NCI-H748 (cell line): ENCODE data around the gene IRX6.
A peak's percentile ranks its signal among the peaks of the same experiment; 100 is the strongest.

Experiments used
- DNase-seq: peaks from one replicate; lab custom pipeline; 2025; ENCODE audit not compliant: unreplicated experiment; lab: John Stamatoyannopoulos, UW

The IRX6 gene

DNA sequence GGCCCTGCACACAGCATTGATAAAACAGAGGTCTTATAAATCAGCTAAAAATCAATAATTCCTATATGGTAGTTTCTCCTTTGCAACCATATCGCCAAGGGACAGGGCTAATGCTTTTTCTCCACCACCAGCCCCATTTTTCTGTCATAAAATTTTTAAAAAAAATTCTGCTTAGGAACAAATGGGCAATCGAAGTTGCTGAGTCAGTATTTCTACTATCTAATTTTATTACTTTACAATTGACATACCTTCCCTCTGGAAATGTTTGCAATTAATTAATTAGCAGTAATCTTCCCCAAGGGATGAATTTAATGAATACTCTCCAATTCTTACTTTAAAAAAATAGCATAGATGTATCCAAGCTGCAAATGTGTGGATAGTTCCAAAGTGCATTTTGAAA, 1.7 kb upstream of the IRX6 start:
- DNase-seq = no peak

DNA sequence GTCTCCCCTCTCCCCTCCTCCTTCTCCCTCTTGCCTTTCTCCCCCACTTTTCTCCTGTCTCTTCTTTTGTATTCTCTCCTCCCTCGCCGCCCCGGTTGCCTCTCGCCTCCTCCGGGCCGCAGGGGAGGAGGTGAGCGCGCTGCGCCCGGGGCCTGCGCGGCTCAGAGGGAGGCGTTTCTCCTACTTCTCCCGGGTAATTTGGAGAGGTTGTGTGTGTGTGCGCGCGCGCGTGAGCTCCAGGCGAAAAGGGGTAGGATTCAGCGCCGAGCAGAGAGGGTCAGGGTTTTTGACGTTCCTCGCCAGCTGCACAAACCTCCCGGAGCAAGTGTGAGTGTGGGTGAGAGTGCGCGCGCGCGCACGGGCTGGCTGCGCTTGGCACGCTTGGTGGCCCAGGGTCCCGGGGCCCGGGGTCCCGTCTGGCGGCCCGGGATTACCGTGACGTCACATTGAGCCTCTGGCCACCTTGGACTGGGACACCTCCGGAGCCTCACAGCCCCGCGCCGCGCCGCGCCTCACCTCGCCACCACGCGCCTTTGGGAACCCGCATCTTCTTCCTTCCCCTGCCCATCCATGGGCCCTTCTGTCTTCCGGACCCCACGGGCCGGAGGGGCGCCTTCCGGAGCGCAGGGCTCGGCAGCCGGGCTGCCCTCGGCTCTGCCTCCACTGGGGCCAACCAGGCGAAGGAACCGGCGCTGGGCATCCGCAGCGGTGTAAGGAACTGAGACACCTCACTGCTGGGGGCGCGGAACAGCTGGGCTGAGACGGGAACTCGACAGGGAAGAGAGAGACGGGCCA, 479 bp downstream of the IRX6 start:
- DNase-seq = peak; percentile 43

GRCh38 chr16:55325080-55325447, 1.1 kb downstream of the IRX6 start:
- peak; percentile 38 for DNase-seq

- no peak for DNase-seq
Observed at GRCh38 chr16:55325458-55326109, 1.6 kb downstream of the IRX6 start.

- DNase-seq = no peak
Observed at GRCh38 chr16:55326261-55327092, 2.5 kb downstream of the IRX6 start.

GRCh38 chr16:55328611-55329569, 4.9 kb downstream of the IRX6 start:
- DNase-seq = no peak

DNA sequence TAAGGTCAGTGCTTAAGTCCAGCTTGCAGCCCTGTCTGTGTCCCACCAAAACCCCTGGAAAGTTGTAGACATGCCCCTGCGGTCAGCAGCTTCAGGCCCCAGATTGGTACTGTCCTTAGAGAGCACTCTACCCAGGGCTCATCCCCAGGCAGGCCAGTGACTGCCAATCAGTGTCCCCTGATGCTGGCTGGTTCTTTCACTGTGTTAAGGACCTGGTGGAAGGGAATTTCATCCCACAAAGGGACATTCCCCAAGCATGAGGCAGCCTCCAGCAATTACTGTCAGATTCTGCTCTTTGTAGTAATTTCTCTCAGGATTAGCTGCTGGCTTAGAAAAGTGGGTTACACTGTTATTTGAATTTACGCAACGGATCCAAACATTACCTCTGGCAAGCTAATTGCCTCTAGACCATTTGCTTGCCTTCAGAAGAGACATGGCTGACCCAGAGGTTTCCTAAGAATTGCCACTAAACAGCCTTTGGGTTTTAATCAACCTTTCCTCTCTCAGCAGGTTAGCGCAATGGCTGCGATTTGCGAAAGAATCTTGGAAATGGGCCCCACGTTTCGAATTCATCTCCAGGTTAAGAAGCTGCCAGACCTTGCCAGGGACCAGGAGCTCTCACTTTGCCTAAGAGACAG, 5.9 kb downstream of the IRX6 start:
- DNase-seq = no peak

GRCh38 chr16:55330781-55331647, 7.0 kb downstream of the IRX6 start:
- DNase-seq = no peak

- no peak for DNase-seq
Observed at GRCh38 chr16:55331648-55332185, 7.7 kb downstream of the IRX6 start.

DNA sequence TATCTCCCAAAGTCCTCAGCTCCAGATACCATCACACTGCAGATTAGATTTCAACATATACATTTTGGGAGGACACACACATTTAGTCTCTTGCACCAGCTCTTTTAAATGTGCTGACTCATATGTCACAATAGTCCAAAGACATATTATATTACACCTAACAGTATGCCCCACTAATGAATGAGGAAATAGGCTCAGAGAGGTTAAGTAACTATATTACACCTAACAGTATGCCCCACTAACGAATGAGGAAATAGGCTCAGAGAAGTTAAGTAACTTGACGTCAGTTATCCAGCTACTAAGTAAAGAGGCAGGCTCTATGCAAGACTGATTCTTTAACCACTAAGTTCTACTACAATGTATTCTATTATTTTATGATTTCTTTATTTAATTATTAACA, 9.7 kb downstream of the IRX6 start:
- DNase-seq = no peak

- DNase-seq = no peak
Observed at GRCh38 chr16:55338646-55339045, 14.6 kb downstream of the IRX6 start.

DNA sequence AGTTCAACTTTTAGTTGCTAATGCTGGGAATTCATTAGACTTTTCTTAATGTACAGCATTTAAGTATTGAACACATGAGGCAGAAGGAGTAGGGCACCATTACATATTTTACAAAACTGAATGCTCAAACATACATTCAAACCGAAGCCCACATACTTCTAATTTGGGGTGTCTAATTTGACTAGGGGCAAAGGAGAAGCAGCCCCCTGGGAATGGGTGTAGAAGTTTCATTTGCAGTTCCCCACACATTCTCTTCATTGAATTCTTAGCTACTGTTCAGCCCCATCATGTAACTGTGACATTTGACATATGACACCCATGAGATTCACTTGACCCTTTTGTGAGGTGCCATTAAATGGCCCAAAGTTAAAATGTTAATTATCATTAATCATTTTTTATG, 16.4 kb downstream of the IRX6 start:
- no peak for DNase-seq

- DNase-seq = no peak
Observed at GRCh38 chr16:55341681-55342080, 17.7 kb downstream of the IRX6 start.

DNA sequence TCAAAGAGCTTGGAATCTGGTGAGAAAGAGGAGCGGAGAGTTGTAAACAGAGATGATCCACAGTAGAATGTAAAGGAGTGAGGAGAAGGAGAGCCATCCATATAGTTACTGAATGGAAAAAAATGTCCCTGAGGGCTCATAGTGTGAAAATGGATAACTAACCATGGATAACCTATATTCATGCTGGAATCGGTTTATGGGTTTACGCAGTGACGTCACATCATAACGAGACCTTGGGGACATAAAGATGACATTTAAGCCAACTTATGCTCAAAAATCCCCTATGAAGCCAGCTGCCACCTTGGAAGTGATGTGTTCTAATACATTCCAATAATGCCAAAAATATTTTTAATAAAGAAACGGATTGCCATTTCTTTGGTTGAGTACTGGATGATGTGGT, 22.5 kb downstream of the IRX6 start:
- DNase-seq = no peak

- DNase-seq = no peak
Observed at GRCh38 chr16:55349867-55350266, 25.9 kb downstream of the IRX6 start.

- DNase-seq = no peak
Observed at GRCh38 chr16:55350984-55351383, 27.0 kb downstream of the IRX6 start.

DNA sequence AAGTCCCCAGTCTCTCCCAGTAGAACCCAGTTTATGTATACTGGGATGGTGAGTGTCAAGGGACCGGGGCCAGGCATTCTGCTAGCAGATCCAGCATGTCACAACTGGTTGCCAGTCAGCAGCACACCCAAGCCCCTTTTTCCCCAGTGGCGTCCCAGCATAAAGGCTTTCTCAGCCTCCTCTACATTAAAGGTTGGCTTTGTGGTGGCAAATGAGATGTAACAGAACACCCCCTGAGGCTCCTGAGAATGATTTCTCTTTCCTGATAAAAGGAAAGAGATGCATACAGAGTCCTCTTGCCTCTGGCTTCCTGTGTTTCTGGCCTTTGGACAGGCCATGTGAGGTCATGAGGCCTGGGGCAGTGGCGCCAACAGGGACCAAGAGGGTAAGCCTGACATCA, 27.9 kb downstream of the IRX6 start:
- DNase-seq = no peak

- no peak for DNase-seq
Observed at GRCh38 chr16:55357241-55357640, 33.2 kb downstream of the IRX6 start.

DNA sequence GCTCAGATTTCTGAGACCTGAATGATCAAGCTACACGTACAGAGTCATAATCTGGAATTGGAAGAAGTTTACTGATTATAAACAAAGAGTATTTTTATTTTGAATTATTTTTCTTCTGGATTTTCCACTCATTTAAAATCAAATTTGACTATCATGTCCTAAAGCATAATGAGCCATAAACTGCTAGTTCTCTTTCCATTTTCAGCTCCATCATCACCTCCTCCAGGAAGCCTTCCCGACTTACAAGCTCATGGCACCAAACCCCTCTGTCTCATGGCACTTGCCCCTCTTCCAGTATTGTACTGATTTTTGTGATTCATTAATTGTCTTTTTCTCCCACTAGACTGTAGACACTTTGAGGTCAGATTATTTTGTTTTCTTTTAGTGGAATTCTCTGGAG, 35.9 kb downstream of the IRX6 start:
- DNase-seq = no peak
